ENCODE results near the gene ADAMTS13.

DNA sequence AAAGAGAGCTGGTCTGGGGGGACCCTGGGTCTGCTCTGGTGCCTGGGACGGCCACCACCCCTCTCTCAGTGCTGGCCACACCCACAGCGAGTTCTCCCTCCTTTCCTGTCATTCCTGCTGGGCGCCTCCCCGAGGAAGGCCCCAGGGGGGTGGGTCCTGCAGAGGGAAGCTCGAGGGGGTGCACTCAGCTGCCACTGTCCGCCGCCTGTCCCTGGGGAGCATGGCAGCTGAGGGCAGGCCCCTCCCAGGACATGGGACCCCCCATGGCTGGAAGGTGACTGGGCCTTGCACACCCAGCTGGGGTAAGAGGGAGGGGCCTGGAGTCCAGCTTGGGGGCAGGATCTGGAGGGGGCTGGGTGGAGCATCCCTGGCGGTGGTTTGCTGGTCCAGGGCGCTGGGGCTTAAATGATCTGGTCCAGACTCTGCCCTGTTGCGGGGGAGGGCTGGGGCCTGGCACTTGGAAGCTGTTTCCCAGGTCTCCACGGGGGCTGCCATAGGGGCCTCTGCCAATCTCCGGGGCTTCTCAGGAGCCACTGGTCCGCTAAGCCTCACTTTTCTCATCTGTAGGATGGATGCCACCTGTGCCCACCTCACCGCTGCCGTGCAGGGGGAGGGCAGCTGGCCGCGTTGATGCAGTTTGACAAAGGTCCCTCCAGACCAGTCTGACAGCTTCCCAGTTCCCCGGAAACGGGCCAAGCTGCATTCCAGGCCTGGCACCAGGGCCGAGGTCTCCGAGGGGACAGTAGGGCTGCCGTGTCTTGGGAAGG, 62.7 kb downstream of the ADAMTS13 start:
- TF ChIP-seq, protein P1, sequence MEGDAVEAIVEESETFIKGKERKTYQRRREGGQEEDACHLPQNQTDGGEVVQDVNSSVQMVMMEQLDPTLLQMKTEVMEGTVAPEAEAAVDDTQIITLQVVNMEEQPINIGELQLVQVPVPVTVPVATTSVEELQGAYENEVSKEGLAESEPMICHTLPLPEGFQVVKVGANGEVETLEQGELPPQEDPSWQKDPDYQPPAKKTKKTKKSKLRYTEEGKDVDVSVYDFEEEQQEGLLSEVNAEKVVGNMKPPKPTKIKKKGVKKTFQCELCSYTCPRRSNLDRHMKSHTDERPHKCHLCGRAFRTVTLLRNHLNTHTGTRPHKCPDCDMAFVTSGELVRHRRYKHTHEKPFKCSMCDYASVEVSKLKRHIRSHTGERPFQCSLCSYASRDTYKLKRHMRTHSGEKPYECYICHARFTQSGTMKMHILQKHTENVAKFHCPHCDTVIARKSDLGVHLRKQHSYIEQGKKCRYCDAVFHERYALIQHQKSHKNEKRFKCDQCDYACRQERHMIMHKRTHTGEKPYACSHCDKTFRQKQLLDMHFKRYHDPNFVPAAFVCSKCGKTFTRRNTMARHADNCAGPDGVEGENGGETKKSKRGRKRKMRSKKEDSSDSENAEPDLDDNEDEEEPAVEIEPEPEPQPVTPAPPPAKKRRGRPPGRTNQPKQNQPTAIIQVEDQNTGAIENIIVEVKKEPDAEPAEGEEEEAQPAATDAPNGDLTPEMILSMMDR (IDR thresholded peaks at IDR 0.05) = no peak
- no peak for TF ChIP-seq POLR2A (IDR thresholded peaks at IDR 0.05)

Data from heart left ventricle (tissue), 13 donors.